Suprapubic skin (tissue), 4 donors: Measurements from ENCODE around the gene IL32.

Experiments
- CTCF ChIP-seq, 2 donors: fragments of 200-600 bp in 1 of 2; fragments of 450-650 bp in 1 of 2; sonication (generic) in 1 of 2; IDR thresholded peaks; one replicate each; pipeline ENCODE4 v1.5.1; 2016 to 2019; ENCODE audit warnings: antibody characterized with exemption in 2 of 2, mild to moderate bottlenecking in 1 of 2, moderate library complexity in 1 of 2
- EP300 ChIP-seq: sonication (generic); formaldehyde crosslinking; IDR thresholded peaks from one replicate; pipeline ENCODE4 v1.6.1; 2017; ENCODE audit warnings: antibody characterized with exemption
- POLR2A ChIP-seq, 2 donors: fragments of 450-650 bp; IDR thresholded peaks; one replicate each; pipeline ENCODE4 v1.6.1; 2017; ENCODE audit warnings: antibody characterized with exemption in 2 of 2, mild to moderate bottlenecking in 2 of 2, moderate library complexity in 2 of 2
- POLR2AphosphoS5 ChIP-seq, 3 donors: sonication (generic); formaldehyde crosslinking; IDR thresholded peaks; one replicate each; pipeline ENCODE4 v1.6.1; 2017; ENCODE audit warnings: antibody characterized with exemption in 3 of 3

GRCh38 chr16:3044708-3045107, 20.7 kb upstream of the IL32 start:
- no peak for TF ChIP-seq CTCF (IDR thresholded peaks at IDR 0.05)
- no peak for TF ChIP-seq POLR2A (IDR thresholded peaks at IDR 0.05)
- TF ChIP-seq POLR2AphosphoS5 (IDR thresholded peaks at IDR 0.05), result no peak
- no peak for TF ChIP-seq EP300
